WTC11 (cell line): ENCODE results near the gene CTTNBP2. TPM values are rescaled to one million over a fixed set of nuclear protein-coding genes. Genes with fewer than 3 reads are reported as not detected.

Experiments used
- ATAC-seq: fragments of 200-7000 bp; cut with Tn5 transposase; 2 replicates; pipeline ENCODE4 v1.10.0; 2021; ENCODE audit warnings: mild to moderate bottlenecking, moderate library complexity
- CTCF ChIA-PET: fragments of 300-600 bp; sonication (Branson Sonifier 250); formaldehyde crosslinking; loops from one replicate; lab custom pipeline; 2021; ENCODE audit warnings: antibody characterized with exemption; lab: Charles Lee
- POLR2A ChIA-PET: fragments of 350-600 bp; sonication (Branson Sonifier 250); formaldehyde crosslinking; loops from one replicate; lab custom pipeline; 2021; ENCODE audit warnings: antibody characterized with exemption; lab: Charles Lee
- DNase-seq: peaks from one replicate; pipeline ENCODE4 v3.0.0; 2021; ENCODE audit warnings: low spot score
- H3K27ac Mint-ChIP-seq: 2 replicates; pipeline ENCODE4 v1.8.0; 2021; ENCODE audit warnings: mixed read lengths
- H3K27me3 Mint-ChIP-seq: 2 replicates; pipeline ENCODE4 v1.8.0; 2021; ENCODE audit warnings: low read depth, mild to moderate bottlenecking, moderate library complexity, mixed read lengths
- H3K36me3 Mint-ChIP-seq: 2 replicates; pipeline ENCODE4 v1.8.0; 2021; ENCODE audit warnings: mixed read lengths
- H3K4me1 Mint-ChIP-seq: 2 replicates; pipeline ENCODE4 v1.8.0; 2022; ENCODE audit warnings: mixed read lengths
- H3K4me3 Mint-ChIP-seq: 2 replicates; pipeline ENCODE4 v1.8.0; 2021; ENCODE audit warnings: mild to moderate bottlenecking, moderate library complexity, mixed read lengths
- H3K9me3 Mint-ChIP-seq: 2 replicates; pipeline ENCODE4 v1.8.0; 2021; ENCODE audit warnings: mixed read lengths
- ATF1 ChIP-seq: sonication (generic); formaldehyde crosslinking; IDR thresholded peaks from 2 replicates; pipeline ENCODE4 v1.8.1; 2023; ENCODE audit warnings: mild to moderate bottlenecking, moderate library complexity, missing genetic modification reagents
- EMX1 ChIP-seq: fragments of 250-450 bp; sonication (Bioruptor Pico); IDR thresholded peaks from 2 replicates; pipeline ENCODE4 v1.8.0; 2021; ENCODE audit warnings: mild to moderate bottlenecking
- ETV6 ChIP-seq: sonication (generic); formaldehyde crosslinking; IDR thresholded peaks from 2 replicates; pipeline ENCODE4 v1.8.1; 2022; ENCODE audit warnings: mild to moderate bottlenecking, missing genetic modification reagents
- FOXK1 ChIP-seq: sonication (generic); formaldehyde crosslinking; IDR thresholded peaks from 2 replicates; pipeline ENCODE4 v1.8.0; 2022; ENCODE audit warnings: mild to moderate bottlenecking, moderate library complexity, missing genetic modification reagents
- KAT7 ChIP-seq: sonication (generic); formaldehyde crosslinking; IDR thresholded peaks from 2 replicates; pipeline ENCODE4 v1.8.1; 2023; ENCODE audit warnings: missing genetic modification reagents, mild to moderate bottlenecking, borderline replicate concordance
- NFE2L1 ChIP-seq: sonication (generic); formaldehyde crosslinking; IDR thresholded peaks from 2 replicates; pipeline ENCODE4 v1.8.1; 2023; ENCODE audit warnings: missing genetic modification reagents
- SMAD3 ChIP-seq: sonication (generic); formaldehyde crosslinking; IDR thresholded peaks from 2 replicates; pipeline ENCODE4 v1.8.0; 2022; ENCODE audit warnings: missing genetic modification reagents, mild to moderate bottlenecking, borderline replicate concordance
- TEAD1 ChIP-seq: sonication (generic); formaldehyde crosslinking; IDR thresholded peaks from 2 replicates; pipeline ENCODE4 v1.8.0; 2022; ENCODE audit warnings: mild to moderate bottlenecking, missing genetic modification reagents
- ZNF232 ChIP-seq: sonication (generic); formaldehyde crosslinking; IDR thresholded peaks from 2 replicates; pipeline ENCODE4 v1.8.0; 2022; ENCODE audit warnings: mild to moderate bottlenecking, missing genetic modification reagents
- ZNF416 ChIP-seq: fragments of 250-450 bp; sonication (Bioruptor Pico); IDR thresholded peaks from 2 replicates; pipeline ENCODE4 v1.9.0; 2021; ENCODE audit warnings: mild to moderate bottlenecking, inconsistent platforms
- ZNF423 ChIP-seq: fragments of 250-450 bp; sonication (Bioruptor Pico); IDR thresholded peaks from 2 replicates; pipeline ENCODE4 v2.1.2; 2022; ENCODE audit warnings: mild to moderate bottlenecking, moderate library complexity
- total RNA-seq: library from RNA; stranded (reverse); gene quantifications from 3 replicates; pipeline ENCODE4 v1.2.3, GENCODE V29; 2021
- TF ChIP-seq, protein P1 (sequence below): sonication (generic); formaldehyde crosslinking; IDR thresholded peaks from 2 replicates; pipeline ENCODE4 v1.8.0; 2023; ENCODE audit warnings: missing genetic modification reagents
- TF ChIP-seq, protein P2 (sequence below): sonication (generic); formaldehyde crosslinking; IDR thresholded peaks from 2 replicates; pipeline ENCODE4 v1.8.0; 2022; ENCODE audit warnings: mild to moderate bottlenecking, missing genetic modification reagents
- TF ChIP-seq, protein P3 (sequence below): sonication (generic); formaldehyde crosslinking; IDR thresholded peaks from 2 replicates; pipeline ENCODE4 v1.8.1; 2023; ENCODE audit warnings: mild to moderate bottlenecking, missing genetic modification reagents, moderate library complexity

Gene CTTNBP2
- total RNA-seq, 1 experiment from 2014 or later: 22.1 TPM

DNA sequence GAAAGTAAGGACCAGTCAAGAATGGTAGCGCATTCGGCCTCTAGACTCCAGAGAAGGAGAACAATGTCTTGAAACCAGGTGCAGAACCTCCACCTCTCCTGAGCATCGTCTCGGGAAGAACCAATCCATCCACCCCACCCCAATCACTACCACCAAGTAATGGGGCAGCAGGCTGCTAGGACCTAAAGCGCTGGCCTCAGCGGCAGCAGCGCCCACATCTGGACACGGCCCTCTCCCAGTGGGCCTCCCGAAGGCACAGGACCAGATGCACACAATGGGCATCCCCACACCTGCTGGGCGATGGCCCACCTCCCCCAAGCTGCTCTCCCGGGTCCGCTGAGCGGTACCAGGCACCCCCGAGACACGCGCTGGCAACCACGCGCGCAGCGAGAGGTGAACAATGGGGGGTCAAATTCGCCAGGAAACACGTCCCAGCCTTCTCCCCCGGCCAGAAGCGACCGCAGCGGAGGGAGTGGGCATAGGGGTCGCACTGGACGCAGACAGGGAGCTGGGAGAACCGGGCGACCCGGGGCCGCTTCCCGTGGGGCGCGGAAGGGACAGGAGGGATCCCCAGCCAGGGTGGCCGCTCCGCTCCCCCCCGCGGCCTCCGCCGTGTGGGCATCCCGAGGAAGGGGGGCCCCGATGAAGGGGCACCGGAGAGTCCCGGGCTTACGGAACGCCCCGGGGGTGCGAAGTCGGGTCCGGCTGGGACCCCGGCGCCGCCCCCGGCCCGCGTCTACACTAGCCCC lies 506 bp downstream of the CTTNBP2 start (continued):
- TF ChIP-seq EMX1 (CRISPR knock-in tag) (no peak; the same call in 1 of the 2 replicates), ATF1 (CRISPR knock-in tag) (0 out of 2 replicates have a peak, but pooled peaks have one; percentile 7), SMAD3 (CRISPR knock-in tag) (peak; percentile 13; the same call in 1 of the 2 replicates), ZNF416 (CRISPR knock-in tag) (0 out of 2 replicates have a peak, but pooled peaks have one; percentile 7), KAT7 (CRISPR knock-in tag) (0 out of 2 replicates have a peak, but pooled peaks have one; percentile 83), ZNF423 (CRISPR knock-in tag) (peak; percentile 18; the same call in 1 of the 2 replicates)

DNA sequence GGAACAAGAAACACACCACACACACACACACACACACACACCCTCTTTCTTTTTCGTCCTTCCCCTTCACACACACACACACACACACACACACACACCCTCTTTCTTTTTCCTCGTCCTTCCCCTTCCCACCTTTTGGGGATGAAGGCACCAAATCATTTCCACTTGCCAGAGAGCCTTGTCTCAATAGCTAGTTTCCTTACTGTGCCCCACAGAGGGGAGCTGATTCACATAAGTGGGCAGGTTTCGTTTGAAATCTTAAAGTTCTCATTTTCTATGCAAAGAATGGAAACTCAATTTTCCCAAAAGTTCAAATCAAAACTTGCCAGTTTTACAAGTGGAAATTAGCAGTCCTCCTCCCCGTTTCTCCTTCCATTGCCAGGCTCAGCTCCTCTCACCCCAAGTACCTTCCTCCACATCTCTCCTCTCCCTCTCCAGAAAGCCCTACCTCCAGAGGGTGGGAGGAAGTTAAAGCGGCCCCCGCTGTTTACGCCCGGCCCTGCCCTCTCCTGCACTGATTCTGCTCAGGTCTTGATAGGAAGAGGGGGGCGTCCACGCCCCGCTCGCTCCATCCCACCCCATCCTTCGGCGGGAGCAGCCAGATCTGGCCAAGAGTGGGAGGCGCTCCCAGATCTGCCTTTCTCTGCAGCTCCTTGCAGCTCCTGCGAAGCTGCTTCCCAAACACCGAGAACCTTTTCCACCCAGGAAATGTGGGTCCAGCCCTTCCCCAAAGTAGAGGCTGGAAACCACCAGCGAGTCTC lies 1.3 kb downstream of the CTTNBP2 start:
- ATAC-seq (peak; percentile 67), DNase-seq (peak; percentile 60)
- ChIA-PET POLR2A (interaction anchor here (0.5 to 0.8 kb wide), 4 partner anchors 37 to 1016 kb away, joined by 3 to 5 read pairs (median 4); no protein-coding TSS in a partner anchor), CTCF (interaction anchor here (1.7 to 2.0 kb wide), 2 partner anchors 10 to 282 kb away, joined by 4 to 6 read pairs; no protein-coding TSS in a partner anchor)
- Mint-ChIP-seq H3K4me3 (peak overlapping the region; percentile 92), H3K4me1 (peaks cover 85% of the 10 kb centered on the region), H3K27ac (peak overlapping the region; percentile 93), H3K27me3 (no peaks in the 10 kb centered on the region), H3K36me3 (no peaks in the 10 kb centered on the region), H3K9me3 (no peaks in the 10 kb centered on the region)
- TF ChIP-seq FOXK1: peak; percentile 35; the same call in 1 of the 2 replicates
- TF ChIP-seq, protein P1, sequence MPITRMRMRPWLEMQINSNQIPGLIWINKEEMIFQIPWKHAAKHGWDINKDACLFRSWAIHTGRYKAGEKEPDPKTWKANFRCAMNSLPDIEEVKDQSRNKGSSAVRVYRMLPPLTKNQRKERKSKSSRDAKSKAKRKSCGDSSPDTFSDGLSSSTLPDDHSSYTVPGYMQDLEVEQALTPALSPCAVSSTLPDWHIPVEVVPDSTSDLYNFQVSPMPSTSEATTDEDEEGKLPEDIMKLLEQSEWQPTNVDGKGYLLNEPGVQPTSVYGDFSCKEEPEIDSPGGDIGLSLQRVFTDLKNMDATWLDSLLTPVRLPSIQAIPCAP: 0 out of 2 replicates have a peak, but pooled peaks have one; percentile 28
- TF ChIP-seq, protein P2, sequence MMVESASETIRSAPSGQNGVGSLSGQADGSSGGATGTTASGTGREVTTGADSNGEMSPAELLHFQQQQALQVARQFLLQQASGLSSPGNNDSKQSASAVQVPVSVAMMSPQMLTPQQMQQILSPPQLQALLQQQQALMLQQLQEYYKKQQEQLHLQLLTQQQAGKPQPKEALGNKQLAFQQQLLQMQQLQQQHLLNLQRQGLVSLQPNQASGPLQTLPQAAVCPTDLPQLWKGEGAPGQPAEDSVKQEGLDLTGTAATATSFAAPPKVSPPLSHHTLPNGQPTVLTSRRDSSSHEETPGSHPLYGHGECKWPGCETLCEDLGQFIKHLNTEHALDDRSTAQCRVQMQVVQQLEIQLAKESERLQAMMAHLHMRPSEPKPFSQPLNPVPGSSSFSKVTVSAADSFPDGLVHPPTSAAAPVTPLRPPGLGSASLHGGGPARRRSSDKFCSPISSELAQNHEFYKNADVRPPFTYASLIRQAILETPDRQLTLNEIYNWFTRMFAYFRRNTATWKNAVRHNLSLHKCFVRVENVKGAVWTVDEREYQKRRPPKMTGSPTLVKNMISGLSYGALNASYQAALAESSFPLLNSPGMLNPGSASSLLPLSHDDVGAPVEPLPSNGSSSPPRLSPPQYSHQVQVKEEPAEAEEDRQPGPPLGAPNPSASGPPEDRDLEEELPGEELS (CRISPR knock-in tag): 0 out of 2 replicates have a peak, but pooled peaks have one; percentile 39
- TF ChIP-seq NFE2L1 (CRISPR knock-in tag): no peak
- TF ChIP-seq ETV6 (CRISPR knock-in tag): peak; percentile 83

DNA sequence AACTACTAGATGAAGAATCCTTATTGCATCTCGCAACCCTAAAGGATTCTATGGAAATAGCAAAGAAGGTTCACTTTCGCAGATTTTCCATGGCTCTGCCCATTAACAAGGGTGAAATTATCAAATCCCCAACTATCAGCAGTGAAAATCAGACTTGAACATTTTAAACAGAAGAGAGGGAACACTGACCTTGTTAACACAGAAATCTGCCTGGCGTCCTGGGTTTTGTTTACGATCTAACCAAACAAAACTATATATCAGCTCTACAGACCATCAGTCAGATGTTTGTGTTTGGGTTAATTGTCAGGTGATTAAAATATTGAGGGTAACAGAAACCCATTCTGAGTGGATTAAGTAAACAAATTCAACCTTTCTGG lies 1.9 kb downstream of the CTTNBP2 start:
- ChIA-PET POLR2A (interaction anchor here (0.7 to 0.8 kb wide), 2 partner anchors 36 to 188 kb away, joined by 3 read pairs; no protein-coding TSS in a partner anchor), CTCF (interaction anchor here (1.7 to 2.0 kb wide), 2 partner anchors 10 to 282 kb away, joined by 4 to 6 read pairs; no protein-coding TSS in a partner anchor)
- Mint-ChIP-seq H3K27ac (0 out of 2 replicates have a peak overlapping the region, but pooled peaks have one; percentile 93), H3K27me3 (no peaks in the 10 kb centered on the region), H3K9me3 (no peaks in the 10 kb centered on the region), H3K36me3 (no peaks in the 10 kb centered on the region), H3K4me3 (peak overlapping the region; percentile 92), H3K4me1 (peaks cover 85% of the 10 kb centered on the region)
- no peak for ATAC-seq
- no peak for DNase-seq
- no peak for TF ChIP-seq ZNF232 (CRISPR knock-in tag)
- TF ChIP-seq FOXK1: no peak

DNA sequence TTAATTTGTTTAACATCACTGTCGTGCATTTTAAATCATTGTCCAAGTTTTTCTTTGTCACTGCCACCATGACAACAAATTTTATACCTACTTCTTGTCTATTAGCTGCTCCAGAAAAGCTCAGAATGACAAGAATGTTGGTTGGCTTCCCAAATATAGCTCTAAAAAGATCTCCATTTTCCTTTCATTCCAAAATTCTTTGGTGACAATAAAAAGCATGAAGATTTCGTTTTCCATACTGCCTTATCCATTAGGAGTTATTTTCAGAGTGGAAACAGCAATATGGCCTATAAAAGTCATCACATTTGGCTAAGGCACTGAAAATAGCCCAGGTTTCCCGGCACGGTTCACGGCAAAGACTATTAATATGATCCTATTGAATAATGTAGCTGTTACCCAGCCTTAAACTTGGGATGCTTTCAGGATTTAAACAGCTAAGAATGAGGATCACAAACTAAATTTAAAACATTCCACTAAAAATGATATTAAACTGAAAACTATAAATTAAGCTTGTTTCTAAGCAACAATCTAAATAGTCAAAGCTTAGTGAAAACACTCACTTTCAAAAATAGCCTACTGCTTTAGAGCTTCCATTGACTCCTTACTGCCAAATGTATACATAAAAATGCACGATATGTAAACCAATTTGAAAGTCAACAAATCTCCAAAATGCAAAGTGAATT lies 2.7 kb downstream of the CTTNBP2 start:
- Mint-ChIP-seq H3K27ac (no peak overlapping the region), H3K4me1 (peaks cover 82% of the 10 kb centered on the region), H3K4me3 (peak overlapping the region; percentile 92; the same call in 1 of the 2 replicates), H3K9me3 (no peaks in the 10 kb centered on the region), H3K36me3 (no peaks in the 10 kb centered on the region), H3K27me3 (no peaks in the 10 kb centered on the region)
- ChIA-PET CTCF (interaction anchor here (0.6 to 2.0 kb wide), 4 partner anchors 9 to 283 kb away, joined by 3 to 6 read pairs (median 5); no protein-coding TSS in a partner anchor), POLR2A (interaction anchor here (0.5 kb wide), 1 partner anchor 338 kb away, joined by 5 read pairs; no protein-coding TSS in a partner anchor)
- no peak for ATAC-seq
- TF ChIP-seq, protein P3, sequence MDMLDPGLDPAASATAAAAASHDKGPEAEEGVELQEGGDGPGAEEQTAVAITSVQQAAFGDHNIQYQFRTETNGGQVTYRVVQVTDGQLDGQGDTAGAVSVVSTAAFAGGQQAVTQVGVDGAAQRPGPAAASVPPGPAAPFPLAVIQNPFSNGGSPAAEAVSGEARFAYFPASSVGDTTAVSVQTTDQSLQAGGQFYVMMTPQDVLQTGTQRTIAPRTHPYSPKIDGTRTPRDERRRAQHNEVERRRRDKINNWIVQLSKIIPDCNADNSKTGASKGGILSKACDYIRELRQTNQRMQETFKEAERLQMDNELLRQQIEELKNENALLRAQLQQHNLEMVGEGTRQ: no peak
- no peak for TF ChIP-seq TEAD1
- DNase-seq: no peak
